Nephron progenitor cell (in vitro differentiated cells): Measurements from ENCODE around the gene ACBD4.

Source experiments
- DNase-seq: peaks from one replicate; pipeline ENCODE4 v3.0.0; 2021
- H3K27ac Mint-ChIP-seq: 2 replicates; pipeline ENCODE4 v1.8.0; 2021; ENCODE audit warnings: mild to moderate bottlenecking, moderate library complexity, mixed read lengths
- H3K27me3 Mint-ChIP-seq: 2 replicates; pipeline ENCODE4 v1.8.0; 2021; ENCODE audit warnings: mild to moderate bottlenecking, low read depth, mixed read lengths; ENCODE audit not compliant: poor library complexity
- H3K36me3 Mint-ChIP-seq: 2 replicates; pipeline ENCODE4 v1.8.0; 2021; ENCODE audit warnings: low read depth, mixed read lengths
- H3K4me1 Mint-ChIP-seq: 2 replicates; pipeline ENCODE4 v1.8.0; 2021; ENCODE audit warnings: mixed read lengths
- H3K4me3 Mint-ChIP-seq: 2 replicates; pipeline ENCODE4 v1.8.0; 2021; ENCODE audit warnings: mild to moderate bottlenecking, moderate library complexity, mixed read lengths
- H3K9me3 Mint-ChIP-seq: 2 replicates; pipeline ENCODE4 v1.8.0; 2021; ENCODE audit warnings: mild to moderate bottlenecking, moderate library complexity, mixed read lengths
- TF ChIP-seq, protein P1 (sequence below): fragments of 200-600 bp; sonication (generic); IDR thresholded peaks from 2 replicates; pipeline ENCODE4 v1.5.0; 2021; ENCODE audit warnings: antibody characterized with exemption

Gene ACBD4

DNA sequence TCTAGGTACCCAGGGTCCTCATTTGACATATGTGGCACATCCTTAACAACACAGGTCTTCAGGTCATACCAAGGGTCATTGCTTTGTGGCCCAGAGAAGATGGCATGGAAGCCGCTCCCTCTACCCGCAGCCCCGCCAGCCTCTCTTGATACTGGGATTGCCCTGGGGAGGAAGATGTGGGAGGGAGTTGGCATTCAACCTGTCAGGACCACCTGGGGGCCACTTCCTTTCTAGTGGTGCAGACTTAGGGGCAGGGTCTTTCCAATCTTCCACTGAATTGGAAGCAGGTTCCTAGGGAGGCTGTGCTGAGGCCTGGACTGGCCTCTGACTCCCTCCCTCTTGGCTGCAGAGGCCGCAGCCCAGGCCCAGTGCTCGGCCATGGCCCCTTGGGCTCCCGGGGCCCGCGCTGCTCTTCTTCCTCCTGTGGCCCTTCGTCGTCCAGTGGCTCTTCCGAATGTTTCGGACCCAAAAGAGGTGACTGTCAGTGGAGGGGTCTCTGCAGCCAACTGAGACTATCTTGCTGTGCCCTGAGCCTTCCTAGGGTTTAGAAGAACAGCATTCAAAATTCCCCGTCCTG lies 7.7 kb downstream of the ACBD4 start:
- peaks cover 53% of the 10 kb centered on the region for H3K4me1 Mint-ChIP-seq
- H3K27me3 Mint-ChIP-seq: no peaks in the 10 kb centered on the region
- H3K27ac Mint-ChIP-seq: no peak overlapping the region
- no peaks in the 10 kb centered on the region for H3K9me3 Mint-ChIP-seq
- no peak for DNase-seq
- TF ChIP-seq, protein P1, sequence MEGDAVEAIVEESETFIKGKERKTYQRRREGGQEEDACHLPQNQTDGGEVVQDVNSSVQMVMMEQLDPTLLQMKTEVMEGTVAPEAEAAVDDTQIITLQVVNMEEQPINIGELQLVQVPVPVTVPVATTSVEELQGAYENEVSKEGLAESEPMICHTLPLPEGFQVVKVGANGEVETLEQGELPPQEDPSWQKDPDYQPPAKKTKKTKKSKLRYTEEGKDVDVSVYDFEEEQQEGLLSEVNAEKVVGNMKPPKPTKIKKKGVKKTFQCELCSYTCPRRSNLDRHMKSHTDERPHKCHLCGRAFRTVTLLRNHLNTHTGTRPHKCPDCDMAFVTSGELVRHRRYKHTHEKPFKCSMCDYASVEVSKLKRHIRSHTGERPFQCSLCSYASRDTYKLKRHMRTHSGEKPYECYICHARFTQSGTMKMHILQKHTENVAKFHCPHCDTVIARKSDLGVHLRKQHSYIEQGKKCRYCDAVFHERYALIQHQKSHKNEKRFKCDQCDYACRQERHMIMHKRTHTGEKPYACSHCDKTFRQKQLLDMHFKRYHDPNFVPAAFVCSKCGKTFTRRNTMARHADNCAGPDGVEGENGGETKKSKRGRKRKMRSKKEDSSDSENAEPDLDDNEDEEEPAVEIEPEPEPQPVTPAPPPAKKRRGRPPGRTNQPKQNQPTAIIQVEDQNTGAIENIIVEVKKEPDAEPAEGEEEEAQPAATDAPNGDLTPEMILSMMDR: no peak
- no peak overlapping the region for H3K4me3 Mint-ChIP-seq
- peaks cover 4% of the 10 kb centered on the region for H3K36me3 Mint-ChIP-seq

DNA sequence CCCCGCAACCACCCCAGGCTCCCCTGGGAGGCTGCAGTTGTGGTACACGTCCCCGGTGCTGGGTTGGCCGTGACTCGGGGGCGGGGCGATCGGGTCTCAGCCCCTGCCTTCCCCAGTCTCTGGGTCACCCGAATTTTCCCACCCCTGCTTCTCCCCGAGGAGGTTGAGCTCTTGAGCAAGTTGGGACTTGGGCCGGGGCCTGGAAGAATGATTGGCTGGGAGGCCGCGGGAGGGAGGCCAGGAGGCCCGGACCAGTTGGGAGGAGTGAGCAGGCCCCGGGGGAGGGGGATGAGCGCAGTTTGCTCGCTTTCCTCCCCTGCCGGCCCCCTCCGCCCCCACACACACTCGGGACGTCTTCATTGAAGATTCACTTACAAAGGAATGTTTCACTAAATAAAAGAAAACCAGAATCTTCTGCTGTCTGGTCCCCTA lies 8.3 kb downstream of the ACBD4 start:
- DNase-seq: peak; percentile 44
- H3K4me3 Mint-ChIP-seq: peak overlapping the region; percentile 36
- H3K9me3 Mint-ChIP-seq: no peaks in the 10 kb centered on the region
- peaks cover 53% of the 10 kb centered on the region for H3K4me1 Mint-ChIP-seq
- peaks cover 5% of the 10 kb centered on the region for H3K27me3 Mint-ChIP-seq
- TF ChIP-seq, protein P1: no peak
- H3K27ac Mint-ChIP-seq: no peak overlapping the region
- H3K36me3 Mint-ChIP-seq: peaks cover 4% of the 10 kb centered on the region

DNA sequence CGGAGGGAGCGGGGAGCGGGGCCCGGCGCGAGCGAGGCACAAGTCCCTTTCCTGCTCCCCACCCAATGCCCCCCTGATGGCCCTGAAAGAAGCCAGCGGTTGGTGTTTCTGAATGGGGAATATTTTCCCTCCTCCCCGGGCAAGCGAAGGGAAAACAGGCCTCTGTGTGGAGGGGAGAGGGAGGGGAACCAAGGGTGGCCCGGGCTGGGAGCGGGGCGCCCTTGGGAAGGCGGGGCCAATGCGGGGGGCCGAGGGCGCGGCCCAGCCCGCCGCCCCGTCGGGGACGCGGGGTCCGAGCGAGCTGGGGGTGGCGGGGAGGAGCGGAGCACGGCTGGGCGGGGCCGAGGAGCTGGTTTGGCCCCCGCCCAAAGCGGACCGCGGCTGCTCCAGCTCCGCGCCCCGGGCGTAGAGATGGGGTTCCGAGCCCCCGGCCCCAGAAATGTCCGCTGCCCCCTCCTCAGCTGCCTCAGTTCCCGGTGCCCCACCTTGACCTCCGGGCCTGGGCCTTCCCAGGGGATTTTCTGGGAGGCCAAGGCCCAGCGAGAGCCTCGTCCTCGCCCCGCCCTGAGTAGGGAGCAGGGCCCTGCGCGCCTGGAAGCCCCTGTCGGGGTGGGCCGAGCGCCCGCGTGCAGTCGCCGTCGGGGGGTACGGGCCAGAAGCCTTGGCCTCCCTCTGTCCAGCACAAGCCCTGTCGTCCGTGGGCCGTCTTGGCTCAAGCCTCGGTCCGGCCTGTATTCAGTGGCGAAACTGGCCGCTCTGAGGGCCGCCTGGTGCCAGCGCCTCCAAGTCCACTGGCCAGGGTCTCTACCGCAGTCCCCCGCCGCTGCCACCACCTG lies 8.9 kb downstream of the ACBD4 start:
- H3K27me3 Mint-ChIP-seq: peaks cover 6% of the 10 kb centered on the region

DNA sequence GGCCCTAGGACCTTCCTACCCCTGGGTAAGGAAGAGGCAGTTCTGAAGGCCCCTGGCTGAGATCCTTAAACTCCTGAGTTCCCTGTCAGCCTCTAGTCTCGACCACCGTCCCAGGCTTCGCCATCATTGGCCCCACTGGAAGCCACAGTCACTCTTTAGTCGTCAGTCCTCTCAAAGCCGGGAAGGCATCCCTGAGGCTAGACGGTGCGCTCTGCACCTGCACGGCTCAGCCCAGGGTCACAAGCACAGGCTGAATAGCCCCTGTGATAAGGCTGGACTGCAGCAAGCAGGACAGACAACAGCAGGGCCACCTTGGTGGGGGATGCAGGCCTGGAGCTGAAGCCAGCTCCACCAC lies 9.5 kb downstream of the ACBD4 start:
- peaks cover 9% of the 10 kb centered on the region for H3K27me3 Mint-ChIP-seq
- TF ChIP-seq, protein P1: no peak
- peaks cover 4% of the 10 kb centered on the region for H3K36me3 Mint-ChIP-seq
- H3K27ac Mint-ChIP-seq: no peak overlapping the region
- no peak for DNase-seq
- H3K9me3 Mint-ChIP-seq: no peaks in the 10 kb centered on the region
- peaks cover 48% of the 10 kb centered on the region for H3K4me1 Mint-ChIP-seq
- H3K4me3 Mint-ChIP-seq: no peak overlapping the region

More for the DNA sequence above, 8.9 kb downstream of the ACBD4 start:
- peak overlapping the region; percentile 36 for H3K4me3 Mint-ChIP-seq
- peaks cover 4% of the 10 kb centered on the region for H3K36me3 Mint-ChIP-seq
- H3K9me3 Mint-ChIP-seq: no peaks in the 10 kb centered on the region
- no peak overlapping the region for H3K27ac Mint-ChIP-seq
- DNase-seq: no peak
- TF ChIP-seq, protein P1: no peak
- H3K4me1 Mint-ChIP-seq: peaks cover 50% of the 10 kb centered on the region

DNA sequence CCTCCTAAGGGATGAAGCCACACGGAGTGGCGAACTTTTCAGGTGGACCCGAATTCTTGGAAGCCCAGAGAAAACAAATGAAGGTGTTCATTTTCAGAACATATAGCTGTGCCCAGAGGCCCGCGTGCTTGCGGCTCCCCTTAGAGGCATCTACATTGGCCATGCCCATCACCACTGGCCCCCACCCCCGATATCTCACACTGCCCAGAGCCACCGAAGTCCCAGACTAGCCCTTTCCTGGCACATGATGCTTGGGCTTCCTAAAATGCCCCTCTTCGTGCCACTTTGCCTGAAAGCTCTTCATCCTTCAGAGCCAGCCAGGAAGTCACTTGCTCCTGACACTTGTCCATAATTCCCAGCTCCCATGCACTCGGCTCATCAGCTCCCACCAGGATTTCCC lies 10.7 kb downstream of the ACBD4 start:
- Mint-ChIP-seq H3K36me3 (peaks cover under 1% of the 10 kb centered on the region), H3K4me3 (peak overlapping the region; percentile 100), H3K4me1 (peaks cover 49% of the 10 kb centered on the region), H3K27ac (peak overlapping the region; percentile 66), H3K27me3 (peaks cover 9% of the 10 kb centered on the region), H3K9me3 (no peaks in the 10 kb centered on the region)
- TF ChIP-seq, protein P1: no peak
- no peak for DNase-seq

DNA sequence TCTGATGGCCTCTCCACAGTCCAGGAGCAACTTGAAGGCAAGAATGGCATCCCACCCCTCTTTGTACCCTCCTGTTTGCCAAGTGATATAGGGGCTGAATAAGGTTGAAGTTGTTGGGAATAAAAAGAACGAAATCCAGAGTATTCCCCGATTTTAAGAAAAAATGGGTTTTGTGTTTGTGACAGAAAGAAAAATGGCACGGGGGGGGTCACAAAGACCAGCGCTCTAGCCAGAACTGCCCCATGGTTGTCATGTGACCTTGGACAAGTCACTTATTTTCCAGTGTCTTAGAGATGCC lies 11.1 kb downstream of the ACBD4 start:
- Mint-ChIP-seq H3K4me1 (peaks cover 51% of the 10 kb centered on the region), H3K27me3 (peaks cover 9% of the 10 kb centered on the region), H3K27ac (peak overlapping the region; percentile 97), H3K36me3 (no peaks in the 10 kb centered on the region), H3K4me3 (peak overlapping the region; percentile 100), H3K9me3 (no peaks in the 10 kb centered on the region)
- TF ChIP-seq, protein P1: no peak
- DNase-seq: no peak
